CD4-positive, alpha-beta T cell treated with Interleukin-6 at 100 ng/mL for 8 hours (primary cell): ENCODE results near the gene EYS.

Experiments used
- DNase-seq: peaks from one replicate; pipeline ENCODE4 v3.0.0-alpha.2; 2020; ENCODE audit warnings: mixed read lengths, low spot score

Gene EYS

DNA sequence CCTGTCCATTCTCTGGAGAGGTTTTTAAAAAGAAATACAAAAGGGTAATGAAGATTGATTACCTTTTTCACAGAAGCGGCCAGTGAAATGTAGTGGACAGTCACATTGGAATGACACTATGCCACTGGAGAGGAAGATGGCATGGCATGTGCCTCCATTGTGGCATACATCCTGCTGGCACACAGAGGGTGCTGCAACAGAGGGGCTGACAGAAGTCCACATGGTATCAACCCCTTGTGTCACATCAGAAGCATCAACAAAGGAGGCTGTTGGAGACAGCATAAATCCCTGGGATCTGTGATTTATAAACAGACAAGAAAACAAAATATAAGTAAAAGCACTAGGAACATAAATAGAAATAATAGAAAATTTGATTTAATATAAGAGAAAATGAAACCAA, 1476.5 kb downstream of the EYS start:
- DNase-seq, result no peak

DNA sequence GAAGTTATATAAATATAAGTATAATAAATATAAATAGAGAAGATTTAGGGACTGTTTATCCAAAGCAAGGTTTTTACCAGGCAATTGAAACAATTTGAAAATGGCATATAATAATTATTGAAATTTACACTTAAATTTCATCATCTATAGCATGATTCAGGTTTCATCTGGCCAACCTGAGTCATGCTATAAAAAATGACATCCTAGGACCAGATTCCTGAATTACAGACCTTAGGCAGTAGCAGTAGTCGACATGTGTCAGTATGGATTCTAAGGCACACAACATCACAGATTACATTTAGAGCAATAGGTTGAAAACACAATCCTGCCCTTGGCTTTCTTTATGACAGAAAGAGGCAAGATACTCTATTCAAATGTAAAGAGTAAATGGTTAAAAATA, 1479.2 kb downstream of the EYS start:
- DNase-seq, result no peak

DNA sequence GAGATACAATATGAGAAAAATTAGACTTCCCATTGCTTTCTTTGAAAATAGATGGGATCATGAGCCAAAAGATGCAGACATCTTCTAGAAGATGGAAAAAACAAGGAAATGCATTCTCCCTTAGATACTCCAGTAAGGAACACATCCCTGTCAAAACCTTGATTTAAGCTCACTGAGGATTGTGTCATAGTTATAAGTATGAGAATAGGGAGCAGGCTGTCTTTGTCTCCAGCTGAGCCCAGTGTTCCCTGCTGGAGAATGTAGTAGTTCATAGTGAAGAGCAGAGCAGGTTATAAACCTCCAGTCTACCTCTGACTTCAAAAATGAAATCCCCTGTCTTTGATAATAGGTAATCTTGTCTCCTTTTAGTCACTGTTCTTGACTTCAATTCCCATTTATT, 1481.5 kb downstream of the EYS start:
- no peak for DNase-seq

DNA sequence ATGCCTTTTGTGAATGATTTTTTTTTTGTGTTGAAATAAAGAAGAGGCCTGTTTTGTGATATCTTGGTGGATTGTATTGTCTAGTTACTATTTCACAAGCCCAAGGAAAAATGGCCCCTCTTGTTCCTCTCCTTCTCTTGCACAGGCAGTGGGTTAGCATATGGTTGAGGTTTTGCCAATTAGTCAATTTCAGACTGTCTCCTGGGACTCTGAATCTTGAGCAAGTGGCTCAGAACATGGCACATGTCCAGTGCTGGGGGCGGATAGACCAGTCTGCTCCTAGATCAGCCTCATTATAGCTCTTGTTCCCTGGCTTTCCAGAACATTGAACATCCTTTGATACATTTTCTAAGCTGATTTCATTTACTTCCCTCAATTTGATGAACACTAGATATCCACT, 1482.2 kb downstream of the EYS start:
- DNase-seq, result no peak

DNA sequence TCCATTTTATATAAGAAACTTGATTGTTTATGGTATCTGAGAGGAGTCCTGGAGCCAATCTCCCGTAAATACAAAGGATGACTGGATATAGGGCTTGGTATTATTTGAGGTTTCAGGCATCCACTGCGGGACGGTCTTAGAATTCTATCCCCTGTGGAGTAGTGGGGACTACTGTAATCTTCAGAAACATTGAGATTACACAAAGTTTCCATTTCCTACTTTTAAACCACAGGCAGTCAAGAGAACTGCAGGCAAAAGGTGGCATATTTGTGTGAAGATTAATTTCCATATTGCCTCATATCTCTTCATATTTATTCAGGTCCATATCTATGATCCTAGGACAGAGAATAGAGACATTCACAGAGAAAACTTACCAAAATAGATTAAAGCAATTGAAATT, 1485.2 kb downstream of the EYS start:
- DNase-seq, result no peak

DNA sequence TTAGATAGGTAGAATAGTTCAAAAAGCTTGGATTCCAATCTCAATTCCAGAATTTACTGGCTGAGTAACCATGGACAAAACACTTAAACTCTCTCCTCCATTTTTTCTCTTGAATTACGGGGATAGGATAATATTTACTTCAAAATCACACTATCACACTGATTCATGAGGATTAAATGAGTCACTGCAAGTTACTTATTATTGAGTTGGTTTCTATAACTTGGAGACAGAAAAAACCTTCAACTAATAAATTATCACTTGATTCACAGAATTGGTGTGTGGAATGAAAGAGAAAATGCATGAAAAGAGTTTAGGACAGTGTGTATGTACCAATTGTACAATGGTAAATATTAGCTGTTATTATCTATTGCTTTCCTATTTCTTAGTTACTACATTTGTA, 1486.2 kb downstream of the EYS start:
- no peak for DNase-seq

DNA sequence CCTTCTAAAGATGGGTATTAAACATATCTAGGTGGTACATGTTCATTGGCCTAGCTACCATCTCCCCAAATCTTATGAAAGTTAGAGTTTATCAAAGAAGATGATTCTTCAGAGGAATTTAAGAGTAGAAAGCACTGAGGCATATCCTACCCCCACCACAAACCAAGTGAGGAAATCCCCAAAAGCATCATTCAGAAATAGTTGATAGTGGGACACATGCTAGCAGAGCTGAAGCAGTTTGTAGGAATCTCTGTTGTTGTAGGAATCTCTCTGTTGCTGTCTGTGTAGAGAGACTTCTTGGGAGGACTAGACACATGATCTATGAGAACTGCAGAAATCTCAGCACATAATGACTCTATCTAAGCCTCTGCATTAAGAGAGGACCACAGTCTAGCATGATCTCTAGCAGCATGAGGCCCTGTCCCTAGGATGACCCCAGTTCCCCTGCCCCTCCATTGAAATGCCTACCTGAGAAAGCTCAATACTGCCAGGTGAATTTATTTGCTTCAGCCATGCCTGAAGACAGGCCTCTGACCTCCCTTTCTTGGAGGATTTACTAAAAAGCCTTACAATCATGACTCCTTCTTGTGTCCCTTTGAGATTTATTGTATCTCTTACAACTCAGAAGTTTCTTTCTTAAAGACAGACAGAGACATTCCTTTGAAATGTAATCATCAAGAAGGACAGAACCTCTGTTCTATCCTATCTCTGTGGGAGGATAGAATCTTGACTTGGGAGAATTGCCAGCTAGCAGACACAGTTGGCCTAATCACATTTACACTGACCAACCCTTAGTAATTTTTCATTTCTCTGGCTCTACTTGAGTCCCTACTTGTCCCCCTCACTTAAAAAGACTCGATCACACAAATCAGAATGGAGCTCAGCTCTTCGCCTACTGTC, 1489.1 kb downstream of the EYS start:
- no peak for DNase-seq

DNA sequence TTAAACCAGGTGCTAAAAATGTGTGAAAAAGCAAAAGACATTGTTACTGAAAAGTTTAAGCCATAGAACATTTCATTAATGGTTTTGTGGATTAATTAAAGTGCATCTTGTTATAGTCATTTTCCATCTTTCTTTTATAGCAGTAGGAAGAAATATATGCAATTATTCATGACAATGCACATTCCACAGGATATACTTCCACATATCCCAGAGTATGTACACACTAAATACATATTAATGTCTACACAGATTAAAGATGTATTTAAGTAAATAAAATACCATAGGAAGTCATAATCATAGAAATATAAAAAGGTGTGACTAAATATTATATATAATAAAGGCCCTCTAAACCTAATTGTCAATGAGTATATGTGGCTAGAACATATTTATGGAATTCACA, 1492.7 kb downstream of the EYS start:
- no peak for DNase-seq

DNA sequence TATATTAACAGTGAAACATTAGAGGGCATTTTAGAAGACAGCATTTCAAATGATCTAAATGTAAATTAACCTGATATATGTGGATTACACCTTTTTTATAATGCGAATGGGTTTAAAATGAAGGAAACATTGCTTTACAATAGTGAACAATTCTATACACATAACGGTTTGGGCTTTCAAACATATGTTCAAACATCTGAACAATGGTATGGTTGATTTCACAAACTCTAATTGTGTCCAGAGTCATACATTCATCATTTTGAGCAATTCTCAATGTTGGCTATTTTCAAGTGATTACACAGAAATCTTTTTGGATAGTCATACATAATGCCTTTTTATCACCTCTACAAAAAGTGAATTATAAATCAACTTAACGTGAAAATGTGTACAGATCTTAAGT, 1493.3 kb downstream of the EYS start:
- DNase-seq, result no peak

DNA sequence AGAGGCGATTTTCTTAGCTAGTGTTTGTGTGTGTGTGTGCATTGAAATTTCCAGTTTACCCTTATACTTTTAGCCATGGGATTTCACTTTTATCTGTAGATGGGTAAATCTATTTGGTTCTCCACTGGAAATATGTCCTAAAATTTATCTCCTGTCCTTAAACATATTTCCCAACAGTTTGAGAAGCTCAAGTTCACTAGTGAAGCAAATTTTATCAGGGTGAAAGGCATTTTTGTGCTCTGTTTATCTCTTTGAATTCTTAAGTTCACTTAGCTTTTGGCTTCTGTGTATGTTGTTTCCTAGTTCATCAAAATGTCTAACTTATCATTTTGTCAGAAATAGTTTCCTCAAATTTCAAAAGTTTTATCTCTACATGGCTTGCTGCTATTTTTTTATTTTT, 1509.8 kb downstream of the EYS start:
- DNase-seq, result no peak

DNA sequence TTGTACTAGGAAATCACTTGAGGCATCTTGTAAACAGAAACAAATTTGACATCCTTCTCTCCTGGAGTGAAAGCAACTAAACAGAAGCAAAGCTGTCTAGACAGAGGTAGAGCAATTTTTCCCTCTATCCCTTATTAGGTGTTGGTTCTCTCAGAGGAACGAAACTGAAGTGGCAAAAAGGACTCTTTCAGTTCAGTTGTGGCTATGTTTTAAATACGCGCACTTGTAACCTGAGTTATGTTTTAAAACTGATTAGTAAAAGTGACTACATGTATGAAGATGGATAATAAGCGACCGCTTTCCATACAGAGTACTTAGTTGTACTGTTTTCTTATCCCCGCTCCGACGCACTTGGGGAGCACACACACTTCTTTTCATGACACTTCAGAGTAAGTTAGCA, 1520.4 kb downstream of the EYS start:
- DNase-seq, result no peak

DNA sequence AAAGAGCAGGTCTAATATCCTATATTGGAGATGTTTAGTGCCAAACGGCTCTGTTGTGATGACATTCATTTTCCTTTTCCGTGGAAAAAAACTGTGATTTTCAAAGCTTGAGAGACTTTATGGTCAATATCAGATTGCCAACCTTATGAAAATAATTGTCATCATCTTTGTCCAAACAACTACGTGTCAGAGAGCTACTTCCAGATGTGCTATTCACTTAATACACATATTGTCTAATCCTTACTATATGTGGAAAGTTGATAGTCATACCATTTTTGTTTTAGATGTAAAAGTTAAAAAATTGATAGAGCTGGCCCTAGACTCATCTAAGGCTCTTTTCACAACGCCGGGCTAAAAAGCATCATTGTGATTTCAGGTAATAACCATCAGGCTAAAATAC, 1521.4 kb downstream of the EYS start:
- no peak for DNase-seq

DNA sequence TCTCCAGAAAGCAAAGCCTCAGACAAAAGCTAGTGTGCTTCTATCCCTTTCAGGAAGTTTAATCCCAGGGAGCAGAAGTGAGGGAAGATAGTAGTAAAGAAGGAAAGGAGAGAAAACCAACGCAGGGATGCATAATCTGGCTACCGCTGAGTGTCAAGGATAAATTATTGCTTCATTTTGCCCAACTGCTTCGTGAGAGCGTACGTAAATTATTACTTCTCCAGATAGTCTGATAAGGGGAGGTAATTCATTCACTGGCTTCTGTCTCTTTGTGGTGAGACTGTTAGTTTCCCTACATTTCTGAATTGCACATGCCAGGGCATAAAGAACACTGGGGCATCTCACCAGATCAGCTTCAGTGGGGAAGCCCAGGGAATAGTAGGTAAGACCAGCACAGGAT, 1531.7 kb downstream of the EYS start:
- no peak for DNase-seq

DNA sequence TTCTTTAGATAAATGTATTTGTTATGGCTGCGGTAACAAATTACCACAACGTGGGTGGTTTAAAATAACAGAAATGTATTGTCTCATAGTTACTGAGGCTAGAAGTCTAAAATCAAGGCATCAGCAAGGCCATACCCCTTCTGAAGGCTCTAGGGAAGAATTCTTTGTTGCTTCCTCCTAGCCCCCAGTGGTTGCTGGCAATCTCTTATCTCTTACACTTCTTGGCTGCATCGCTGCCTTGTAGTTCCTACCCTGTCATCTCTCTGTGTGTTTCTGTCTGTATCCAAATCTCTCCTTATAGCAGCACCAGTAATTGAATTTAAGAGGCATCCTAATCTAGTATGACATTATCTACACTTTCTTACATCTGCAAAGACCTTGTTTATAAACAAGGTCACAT, 1536.7 kb downstream of the EYS start:
- DNase-seq, result no peak

DNA sequence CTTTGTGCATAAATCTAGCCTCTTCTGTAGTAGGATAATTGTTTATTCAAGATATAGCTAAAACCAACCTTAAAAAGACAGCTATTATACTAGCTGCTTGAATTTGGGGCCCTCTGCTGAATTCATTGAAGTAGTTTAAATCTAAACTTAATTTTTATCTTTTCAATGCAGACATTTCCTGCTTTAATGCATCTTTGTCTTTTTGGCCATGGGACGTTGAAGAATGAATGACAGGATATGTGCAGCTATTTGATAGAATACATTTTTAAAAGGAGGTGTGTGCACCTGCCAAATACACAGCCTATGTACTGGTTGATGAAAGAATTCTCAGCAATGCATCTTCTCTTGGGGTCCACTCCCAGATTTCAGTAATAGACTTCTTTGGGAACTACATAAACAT, 1546.5 kb downstream of the EYS start:
- DNase-seq, result no peak

DNA sequence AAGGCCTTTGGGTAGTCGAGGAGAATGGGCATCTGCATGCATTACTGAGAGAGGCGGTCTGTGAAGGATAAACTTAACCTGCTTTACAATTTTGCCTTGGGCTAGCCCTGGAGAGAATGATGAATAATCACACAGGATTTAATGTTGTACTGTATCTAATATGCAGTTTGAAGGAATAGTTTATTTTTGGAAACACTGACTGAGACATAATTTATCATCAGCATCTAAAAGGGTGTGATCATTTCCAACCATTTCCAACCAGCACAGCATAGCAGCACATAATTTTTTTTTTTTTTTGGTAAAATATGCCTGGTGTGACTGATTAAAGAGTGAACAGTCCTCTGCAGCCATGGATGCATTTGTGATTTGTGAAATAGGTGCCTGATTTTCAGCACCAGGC, 1552.0 kb downstream of the EYS start:
- no peak for DNase-seq

DNA sequence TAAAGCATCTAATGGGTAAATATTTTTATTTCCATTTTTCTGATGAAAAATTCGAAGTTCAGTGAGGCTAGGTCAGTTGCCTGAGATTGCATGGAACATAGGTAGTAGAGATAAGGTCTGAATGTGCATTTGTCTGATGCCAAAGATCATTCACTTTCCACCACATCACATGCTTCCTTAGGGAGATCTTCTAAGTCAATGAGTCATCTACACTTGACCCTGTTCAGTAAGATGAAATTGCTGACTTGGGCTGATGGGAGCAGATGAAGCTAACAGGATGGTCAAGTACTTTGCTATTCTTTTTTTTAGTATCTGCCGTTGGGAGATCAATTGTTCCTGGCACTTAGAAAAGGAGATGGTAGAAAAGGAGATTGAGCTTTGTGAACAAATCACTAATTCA, 1560.2 kb downstream of the EYS start:
- no peak for DNase-seq

DNA sequence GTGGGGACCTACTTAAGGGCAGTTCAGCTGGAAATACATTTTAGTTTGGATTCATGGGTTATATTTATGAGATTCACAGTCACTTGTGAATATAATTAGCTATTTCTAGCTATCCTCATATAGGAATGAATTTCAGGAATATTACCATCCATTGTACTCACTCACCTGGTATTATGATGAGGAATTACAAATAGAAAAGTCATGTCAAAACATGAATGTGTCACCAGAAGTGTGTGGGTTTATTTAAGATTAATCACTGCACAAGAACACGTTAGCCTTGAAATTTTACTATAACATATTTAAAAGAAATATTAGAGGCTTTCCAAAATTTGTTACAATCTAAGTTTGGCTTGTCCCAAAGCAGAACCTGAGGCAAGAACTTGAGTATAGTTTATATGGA, 1560.9 kb downstream of the EYS start:
- no peak for DNase-seq

DNA sequence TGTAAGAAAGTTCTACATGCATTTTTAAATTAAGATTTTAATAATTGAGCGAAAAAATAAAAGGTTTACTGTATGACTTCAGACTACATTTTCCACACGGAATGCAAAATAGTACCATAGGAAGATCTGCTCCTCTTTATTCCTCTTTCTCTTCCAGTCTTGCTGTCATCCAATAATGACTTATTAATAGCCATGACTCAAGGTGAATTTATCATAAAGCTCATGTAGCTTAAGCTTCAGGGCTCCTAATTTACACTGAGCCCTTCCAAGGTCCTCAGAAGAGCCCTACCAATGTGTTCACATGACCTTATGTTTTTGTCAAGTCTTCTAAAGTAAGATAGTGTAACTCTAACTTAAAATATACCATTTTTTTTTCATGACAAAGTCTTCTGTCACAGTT, 1561.4 kb downstream of the EYS start:
- DNase-seq, result no peak

DNA sequence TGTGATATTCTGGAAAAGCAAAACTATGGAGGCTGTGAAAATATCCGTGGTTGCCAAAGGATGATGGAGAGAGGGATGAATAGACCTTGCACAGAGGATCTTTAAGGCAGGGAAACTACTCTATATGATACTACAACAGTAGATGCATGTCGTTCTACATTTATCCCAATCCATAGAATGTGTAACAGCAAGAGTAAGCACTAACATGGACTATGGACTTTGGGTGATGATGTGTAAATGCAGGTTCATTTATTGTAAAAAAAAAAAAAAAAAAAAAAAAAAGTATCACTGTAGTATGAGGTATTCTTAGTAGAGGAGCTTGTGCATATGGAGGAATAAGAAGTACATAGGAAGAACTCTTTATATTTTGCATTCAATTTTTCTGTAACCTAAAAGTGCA, 1563.9 kb downstream of the EYS start:
- no peak for DNase-seq

DNA sequence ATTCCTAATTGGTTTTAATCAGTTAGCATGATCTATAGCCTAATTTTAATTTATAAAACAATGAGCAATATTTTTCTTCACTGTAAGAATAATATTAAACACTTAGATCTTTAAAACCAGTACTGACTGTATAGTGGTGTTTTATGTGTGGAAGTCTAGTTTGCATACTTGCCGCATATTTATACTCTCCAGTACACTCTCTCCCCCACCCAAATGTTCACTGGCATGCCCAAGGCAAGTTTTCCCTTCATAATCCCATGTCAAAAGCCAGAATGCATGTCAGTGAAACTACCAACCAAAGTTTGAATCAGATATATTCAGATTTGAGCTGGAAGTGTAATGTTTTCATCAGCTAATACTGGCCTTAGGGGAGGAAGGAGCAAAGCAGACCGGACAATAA, 1565.3 kb downstream of the EYS start:
- DNase-seq, result no peak

DNA sequence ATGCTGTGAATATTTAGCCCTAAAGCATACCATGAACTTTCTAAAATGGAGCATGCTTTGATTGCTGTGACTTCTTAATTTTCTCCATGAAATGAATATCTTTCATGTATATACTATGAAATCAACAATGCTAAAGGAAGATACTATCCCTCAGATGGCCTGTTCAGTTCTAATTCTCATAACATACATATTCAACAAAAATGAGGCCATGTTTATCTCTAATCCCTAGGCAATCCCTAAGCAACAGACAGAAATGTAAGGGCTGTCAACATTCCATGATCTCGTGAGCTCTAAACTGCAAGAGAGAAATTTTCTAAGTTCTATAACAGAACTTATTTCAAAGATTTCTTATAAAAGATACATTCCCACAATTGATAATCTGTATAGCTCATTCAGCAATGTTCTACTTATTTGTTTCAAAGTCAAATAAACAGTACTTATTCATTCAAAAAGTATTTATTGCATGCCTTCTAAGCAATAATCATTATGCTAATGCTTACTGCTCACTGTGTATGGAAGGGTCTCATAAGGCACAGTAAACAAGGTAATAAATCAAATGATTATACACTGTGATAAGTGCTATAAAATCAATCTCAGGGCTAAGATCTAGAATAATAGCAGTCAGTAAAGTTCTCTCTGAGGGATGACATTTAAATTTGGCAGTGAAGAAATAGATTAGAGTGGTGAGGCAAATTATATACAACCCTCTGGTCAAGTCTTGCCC, 1578.6 kb downstream of the EYS start:
- no peak for DNase-seq

DNA sequence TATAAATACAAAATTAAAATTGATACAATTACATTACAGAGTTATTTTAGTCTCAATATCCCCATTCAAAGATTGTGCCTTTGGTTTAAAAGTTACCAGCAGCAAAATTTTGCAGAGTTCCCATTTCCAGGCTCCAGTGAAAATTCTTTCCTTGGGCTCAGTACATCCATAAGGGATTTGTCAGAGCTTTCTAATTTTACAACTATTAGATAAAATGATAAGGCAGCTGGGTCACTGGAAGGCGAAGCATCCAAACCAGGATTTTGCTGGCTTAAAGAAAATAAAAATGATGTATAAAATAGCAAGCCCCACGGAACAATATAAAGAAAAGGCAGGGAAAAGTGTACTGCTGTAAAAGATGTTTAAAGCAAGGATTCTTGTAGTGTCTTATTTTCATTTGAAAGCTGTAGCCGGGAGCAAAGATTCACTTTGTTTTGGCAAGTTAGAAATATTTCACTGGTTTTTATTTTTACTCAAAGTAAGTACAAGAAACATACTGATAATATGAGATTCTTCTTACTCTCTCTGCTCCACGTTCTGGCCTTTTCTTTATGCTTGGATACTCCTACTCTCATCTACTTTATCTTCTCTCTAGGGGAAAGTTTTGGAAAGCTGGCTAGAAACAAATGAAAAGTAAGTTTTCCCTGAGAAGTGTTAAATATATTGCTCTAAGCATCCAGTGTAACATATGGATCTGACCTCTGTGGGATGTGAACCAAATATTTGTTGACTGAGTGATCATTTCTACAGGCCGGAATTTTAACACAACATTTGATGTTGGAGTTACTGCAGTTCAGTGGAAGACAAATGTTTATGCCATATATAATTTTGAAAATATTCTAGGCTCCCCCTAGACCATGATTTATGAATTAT, 1583.0 kb downstream of the EYS start:
- DNase-seq, result no peak
